Mesothelial cell of epicardium (in vitro differentiated cells): Measurements from ENCODE around the gene NPW. TPM values are rescaled to one million over a fixed set of nuclear protein-coding genes. Genes with fewer than 3 reads are reported as not detected.

ENCODE experiments used
- DNase-seq, 2 experiments: peaks; one replicate each; pipeline ENCODE4 v3.0.0; 2021; ENCODE audit warnings: low spot score in 2 of 2; ENCODE audit not compliant: unreplicated experiment in 2 of 2
- H3K27ac Mint-ChIP-seq: 2 replicates; pipeline ENCODE4 v1.8.0; 2021; ENCODE audit warnings: mixed read lengths
- H3K27me3 Mint-ChIP-seq: 2 replicates; pipeline ENCODE4 v1.8.0; 2021; ENCODE audit warnings: low read depth, mixed read lengths
- H3K36me3 Mint-ChIP-seq: 2 replicates; pipeline ENCODE4 v1.8.0; 2021; ENCODE audit warnings: mixed read lengths
- H3K4me1 Mint-ChIP-seq: 2 replicates; pipeline ENCODE4 v1.8.0; 2021; ENCODE audit warnings: mixed read lengths
- H3K4me3 Mint-ChIP-seq: 2 replicates; pipeline ENCODE4 v1.8.0; 2021; ENCODE audit warnings: mild to moderate bottlenecking, moderate library complexity, mixed read lengths
- H3K9me3 Mint-ChIP-seq: 2 replicates; pipeline ENCODE4 v1.8.0; 2021; ENCODE audit warnings: mixed read lengths
- CTCF ChIP-seq: fragments of 200-600 bp; sonication (generic); IDR thresholded peaks from one replicate; pipeline ENCODE4 v1.5.0; 2021; ENCODE audit warnings: antibody characterized with exemption; ENCODE audit not compliant: unreplicated experiment
- total RNA-seq: library from RNA; stranded (reverse); gene quantifications from 3 replicates; pipeline ENCODE4 v1.2.1, GENCODE V29; 2021

NPW gene
- total RNA-seq, 1 donor from 2014 or later, result 14.0 TPM

GRCh38 chr16:2045965-2046892 is 26.6 kb downstream of the NPW start:
- DNase-seq, result no peak
- no peak overlapping the region for H3K27ac Mint-ChIP-seq
- H3K27me3 Mint-ChIP-seq, result no peaks in the 10 kb centered on the region
- H3K4me1 Mint-ChIP-seq, result peaks cover 21% of the 10 kb centered on the region
- peaks cover 5% of the 10 kb centered on the region for H3K36me3 Mint-ChIP-seq
- peak overlapping the region; percentile 84 for H3K4me3 Mint-ChIP-seq
- H3K9me3 Mint-ChIP-seq, result no peaks in the 10 kb centered on the region
- TF ChIP-seq CTCF, result no peak

- H3K4me1 Mint-ChIP-seq, result peaks cover 21% of the 10 kb centered on the region
- H3K27ac Mint-ChIP-seq, result peak overlapping the region; percentile 49
- no peak for TF ChIP-seq CTCF
- H3K36me3 Mint-ChIP-seq, result peaks cover 7% of the 10 kb centered on the region
- no peaks in the 10 kb centered on the region for H3K9me3 Mint-ChIP-seq
- H3K4me3 Mint-ChIP-seq, result peak overlapping the region; percentile 84
- DNase-seq, result no peak
- H3K27me3 Mint-ChIP-seq, result no peaks in the 10 kb centered on the region
Observed at GRCh38 chr16:2046893-2047329, 27.3 kb downstream of the NPW start.

- Mint-ChIP-seq H3K4me1 (peaks cover 21% of the 10 kb centered on the region), H3K36me3 (peaks cover 7% of the 10 kb centered on the region), H3K27ac (peak within 1 kb of the TSS; percentile 57), H3K9me3 (no peaks in the 10 kb centered on the region), H3K4me3 (peak within 1 kb of the TSS; percentile 89), H3K27me3 (no peaks in the 10 kb centered on the region)
- peak; percentile 72 for TF ChIP-seq CTCF
- peak; percentile 92 to 96 for DNase-seq
Observed at GRCh38 chr16:2047330-2048115, 27.9 kb downstream of the NPW start, which contains the start of the genes NTHL1 and TSC2. Gene NTHL1 (minus strand): TSS chr16:2047834. CDS start chr16:2047823, 11 bp downstream. Gene TSC2 (plus strand): TSS chr16:2047985. CDS start chr16:2048616, 631 bp downstream.

- Mint-ChIP-seq H3K36me3 (peaks cover 7% of the 10 kb centered on the region), H3K27me3 (no peaks in the 10 kb centered on the region), H3K9me3 (no peaks in the 10 kb centered on the region), H3K4me1 (peaks cover 18% of the 10 kb centered on the region), H3K4me3 (peak overlapping the region; percentile 89), H3K27ac (peak overlapping the region; percentile 57)
- no peak for DNase-seq
- TF ChIP-seq CTCF, result no peak
Observed at GRCh38 chr16:2048116-2048543, 28.5 kb downstream of the NPW start.

- peaks cover 8% of the 10 kb centered on the region for H3K4me1 Mint-ChIP-seq
- H3K4me3 Mint-ChIP-seq, result no peak overlapping the region
- no peaks in the 10 kb centered on the region for H3K9me3 Mint-ChIP-seq
- TF ChIP-seq CTCF, result no peak
- no peaks in the 10 kb centered on the region for H3K27me3 Mint-ChIP-seq
- DNase-seq, result no peak
- no peak overlapping the region for H3K27ac Mint-ChIP-seq
- peaks cover 12% of the 10 kb centered on the region for H3K36me3 Mint-ChIP-seq
Observed at GRCh38 chr16:2053211-2053610, 33.6 kb downstream of the NPW start.
